GM12873 (cell line): ENCODE data around the gene SPRR3.

Experiments
- TF ChIP-seq, protein P1 (sequence below): IDR thresholded peaks from 2 replicates; pipeline ENCODE4 v1.5.1; 2012; ENCODE audit warnings: low read depth, mild to moderate bottlenecking, moderate library complexity, low read length, control low read depth; ENCODE audit not compliant: insufficient read depth; ENCODE audit errors: missing control alignments

SPRR3 gene

DNA sequence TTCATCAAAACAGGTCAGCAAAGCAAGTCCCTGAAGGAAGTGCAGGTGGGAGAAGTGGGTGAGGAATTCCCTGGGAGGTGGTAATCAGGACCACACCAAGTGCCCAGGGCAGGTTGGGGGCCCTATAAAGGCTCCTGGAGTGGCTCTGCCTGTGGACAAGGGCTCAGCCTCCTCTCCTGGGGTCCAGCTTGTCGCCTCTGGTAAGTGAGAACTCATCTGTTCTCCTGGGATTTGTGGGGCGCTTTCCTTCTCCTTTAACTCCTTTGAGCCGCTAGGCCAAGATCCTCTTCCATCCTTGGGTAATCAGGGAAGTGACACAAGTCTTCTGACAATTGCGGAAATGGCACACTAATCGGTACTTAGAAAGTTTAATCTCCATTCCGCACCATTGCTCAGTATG, 31.1 kb upstream of the SPRR3 start, which contains the start of gene SPRR4:
TSS of gene SPRR4 (plus strand) at position 154 of the 400 bp plus-strand sequence. CDS start 1,243 bp downstream, outside the sequence.
- TF ChIP-seq, protein P1, sequence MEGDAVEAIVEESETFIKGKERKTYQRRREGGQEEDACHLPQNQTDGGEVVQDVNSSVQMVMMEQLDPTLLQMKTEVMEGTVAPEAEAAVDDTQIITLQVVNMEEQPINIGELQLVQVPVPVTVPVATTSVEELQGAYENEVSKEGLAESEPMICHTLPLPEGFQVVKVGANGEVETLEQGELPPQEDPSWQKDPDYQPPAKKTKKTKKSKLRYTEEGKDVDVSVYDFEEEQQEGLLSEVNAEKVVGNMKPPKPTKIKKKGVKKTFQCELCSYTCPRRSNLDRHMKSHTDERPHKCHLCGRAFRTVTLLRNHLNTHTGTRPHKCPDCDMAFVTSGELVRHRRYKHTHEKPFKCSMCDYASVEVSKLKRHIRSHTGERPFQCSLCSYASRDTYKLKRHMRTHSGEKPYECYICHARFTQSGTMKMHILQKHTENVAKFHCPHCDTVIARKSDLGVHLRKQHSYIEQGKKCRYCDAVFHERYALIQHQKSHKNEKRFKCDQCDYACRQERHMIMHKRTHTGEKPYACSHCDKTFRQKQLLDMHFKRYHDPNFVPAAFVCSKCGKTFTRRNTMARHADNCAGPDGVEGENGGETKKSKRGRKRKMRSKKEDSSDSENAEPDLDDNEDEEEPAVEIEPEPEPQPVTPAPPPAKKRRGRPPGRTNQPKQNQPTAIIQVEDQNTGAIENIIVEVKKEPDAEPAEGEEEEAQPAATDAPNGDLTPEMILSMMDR: no peak

DNA sequence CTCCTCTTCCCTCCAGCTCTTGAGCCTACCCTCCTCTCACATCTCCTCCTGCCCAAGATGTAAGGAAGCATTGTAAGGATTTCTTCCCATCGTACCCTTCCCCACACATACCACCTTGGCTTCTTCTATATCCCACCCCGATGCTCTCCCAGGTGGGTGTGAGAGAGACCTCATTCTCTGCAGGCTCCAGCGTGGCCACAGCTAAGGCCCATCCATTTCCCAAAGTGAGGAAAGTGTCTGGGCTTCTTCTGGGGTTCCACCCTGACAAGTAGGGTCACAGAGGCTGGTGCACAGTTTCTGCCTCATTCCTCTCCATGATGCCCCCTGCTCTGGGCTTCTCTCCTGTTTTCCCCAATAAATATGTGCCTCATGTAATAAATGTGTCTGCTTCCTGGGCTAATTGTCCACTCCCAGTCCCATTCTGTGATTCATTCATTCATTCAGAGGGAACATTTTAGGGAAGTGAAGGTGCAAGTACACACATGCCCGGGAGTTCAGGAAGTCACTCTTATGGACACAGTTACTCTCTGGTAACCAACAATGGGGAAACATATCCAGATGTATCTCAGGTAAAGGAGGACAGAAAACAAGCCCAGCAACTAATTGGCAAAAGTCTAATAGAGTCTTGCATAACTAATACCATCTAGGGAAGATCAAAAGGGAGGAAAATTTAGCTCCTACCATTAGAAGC, 29.2 kb upstream of the SPRR3 start:
- TF ChIP-seq, protein P1: no peak

DNA sequence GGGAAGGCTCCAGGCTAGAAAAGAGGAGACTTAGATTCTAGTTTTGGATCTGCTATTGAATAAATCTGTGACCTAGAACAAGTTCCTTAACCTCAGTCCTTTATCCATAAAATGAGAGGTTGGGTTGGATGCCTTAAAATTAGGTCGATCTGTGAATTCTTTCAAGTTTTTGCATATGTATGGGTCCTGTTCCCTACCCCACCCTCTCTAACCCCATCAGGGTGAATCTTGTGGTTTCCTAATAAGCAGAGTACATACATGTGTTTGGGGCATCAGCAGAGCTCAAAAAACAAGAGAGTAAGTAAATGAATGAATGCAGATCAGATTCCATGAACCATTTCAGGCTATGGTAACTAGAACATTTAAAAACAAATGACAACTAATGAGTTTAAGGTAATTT, 24.9 kb upstream of the SPRR3 start:
- TF ChIP-seq, protein P1: no peak

DNA sequence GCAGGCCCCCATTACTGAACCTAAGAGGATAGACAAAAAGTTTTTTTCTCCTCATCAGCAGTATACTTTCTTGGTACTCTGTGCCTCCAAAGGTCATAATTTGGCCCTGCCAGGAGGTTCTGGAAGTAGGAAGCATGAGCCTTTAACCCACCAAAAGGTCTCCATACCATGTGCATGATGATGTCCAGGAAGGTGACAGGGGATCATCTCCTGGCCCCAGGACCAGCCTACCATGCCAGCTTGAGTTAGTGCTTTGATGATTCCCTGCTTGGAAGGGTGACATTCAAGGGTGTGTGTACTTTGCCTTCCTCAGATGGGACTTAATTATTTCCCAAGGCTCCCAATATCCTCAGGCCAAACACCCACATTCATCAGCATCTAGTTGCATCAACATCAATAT, 23.9 kb upstream of the SPRR3 start:
- TF ChIP-seq, protein P1: no peak

DNA sequence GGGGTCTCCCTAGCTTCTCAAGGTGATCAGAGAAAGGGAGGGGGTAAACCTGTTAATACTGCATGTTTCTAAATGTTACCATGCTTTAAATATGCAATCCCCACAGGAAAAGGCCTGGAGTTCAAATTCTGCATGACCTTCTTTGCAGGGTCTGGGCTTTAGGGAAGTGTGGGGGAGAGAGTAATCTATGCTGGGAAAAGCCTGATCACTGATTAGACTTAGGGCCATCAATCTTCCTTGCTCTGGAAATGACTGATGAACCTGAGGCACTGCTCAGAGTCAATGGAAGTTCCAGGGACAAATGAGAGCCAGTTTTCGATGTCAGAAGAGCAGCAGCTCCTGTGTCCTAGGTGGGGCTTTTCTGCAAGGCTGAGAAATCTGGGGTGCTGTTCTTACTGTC, 20.9 kb upstream of the SPRR3 start:
- TF ChIP-seq, protein P1: no peak

DNA sequence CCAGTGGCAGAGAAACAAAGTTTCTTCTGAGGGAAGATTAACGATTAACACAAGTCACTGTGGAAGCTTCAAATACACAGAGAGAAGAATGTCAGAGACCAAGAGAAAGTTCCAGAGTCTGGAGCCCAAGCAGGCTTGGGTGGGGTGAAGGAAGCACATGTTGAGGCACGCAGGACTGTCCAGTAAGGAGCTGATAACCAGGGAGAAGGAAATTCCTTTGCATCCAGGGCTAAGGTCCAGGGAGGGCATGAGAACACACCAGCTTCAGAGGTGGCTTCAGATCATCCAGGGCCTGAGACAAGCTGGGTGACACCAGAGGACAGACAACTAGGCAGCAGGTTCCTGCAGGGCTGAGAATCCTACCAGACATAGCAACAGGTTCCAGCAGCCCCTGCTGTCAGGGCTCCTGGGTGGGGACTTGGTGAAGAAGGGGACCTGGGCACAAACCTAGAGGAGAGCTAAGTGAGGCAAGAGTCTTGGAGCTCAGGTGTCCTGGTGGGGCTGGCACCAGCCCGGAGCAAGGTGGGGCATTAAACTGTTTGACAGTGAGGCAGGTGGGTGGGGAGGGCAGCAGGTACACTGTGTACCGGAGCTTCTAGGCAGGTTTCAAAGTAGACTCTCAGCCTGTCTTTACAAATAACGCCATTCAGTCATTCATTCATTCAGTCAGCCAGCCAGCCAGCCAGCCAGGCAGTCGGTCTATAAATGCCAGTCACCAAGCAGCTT, 20.2 kb upstream of the SPRR3 start:
- TF ChIP-seq, protein P1: no peak

DNA sequence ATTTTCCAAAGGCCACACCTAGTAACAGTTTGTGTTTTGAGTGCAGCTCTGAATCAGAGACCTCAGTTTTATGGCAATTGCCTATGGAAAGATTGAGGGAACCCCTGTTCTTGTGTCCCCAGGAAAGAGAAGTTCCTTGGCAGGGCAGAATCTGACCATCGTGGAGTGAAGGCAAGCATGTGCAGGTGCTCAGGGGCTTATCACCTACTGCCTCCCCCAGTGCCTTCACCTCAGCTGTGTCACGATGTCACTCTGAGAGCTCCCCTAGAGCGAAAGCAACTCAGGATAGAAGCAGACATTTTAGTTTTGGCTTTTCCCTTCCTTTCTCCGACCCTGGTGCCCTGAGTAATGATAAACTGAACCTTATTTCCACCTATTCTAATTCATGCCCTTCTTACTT, 19.5 kb upstream of the SPRR3 start:
- TF ChIP-seq, protein P1: no peak
